GM12878 (cell line): Measurements from ENCODE around the gene UNCX. TPM values are rescaled to one million over a fixed set of nuclear protein-coding genes. Genes with fewer than 3 reads are reported as not detected.

Experiments used
- ATAC-seq: fragments of 200-7000 bp; cut with Tn5 transposase; 3 replicates; pipeline ENCODE4 v1.9.1; 2020; ENCODE audit warnings: mild to moderate bottlenecking, moderate library complexity
- BruUV-seq: library from RNA; stranded (reverse); fragments of 400-500 nt; replicated peaks from 2 replicates; lab custom pipeline; 2021; lab: Mats Ljungman, UMichigan
- CTCF ChIA-PET: fragments of 300-600 bp; sonication (Branson Sonifier 250); formaldehyde crosslinking; extraction: SDS; loops from one replicate; lab custom pipeline; 2021; ENCODE audit warnings: inconsistent platforms; lab: Yijun Ruan, JAX
- POLR2A ChIA-PET: fragments of 350-600 bp; formaldehyde crosslinking; extraction: SDS; loops from one replicate; lab custom pipeline; 2021; ENCODE audit warnings: inconsistent platforms; lab: Charles Lee
- RAD21 ChIA-PET: fragments of 300-600 bp; sonication (Branson Sonifier 250); formaldehyde crosslinking; loops from one replicate; lab custom pipeline; 2023; ENCODE audit warnings: antibody characterized with exemption; ENCODE audit not compliant: unreplicated experiment; lab: Charles Lee
- SMC1A ChIA-PET: fragments of 300-600 bp; sonication (Branson Sonifier 250); formaldehyde crosslinking; loops from one replicate; lab custom pipeline; 2023; ENCODE audit not compliant: unreplicated experiment, uncharacterized antibody; lab: Charles Lee
- DNase-seq: peaks from one replicate; pipeline ENCODE4 v3.0.0-alpha.2; 2011; ENCODE audit warnings: low read depth, low spot score
- FAIRE-seq: peaks from 3 replicates; lab custom pipeline; 2011; peaks lifted over from hg19 to GRCh38; lab: Jason Lieb, UNC
- H2AFZ ChIP-seq: 2 replicates; pipeline ENCODE4 v1.6.0; 2011; ENCODE audit warnings: low read depth, low read length, control low read depth; ENCODE audit not compliant: control insufficient read depth
- H3K27ac ChIP-seq: 2 replicates; pipeline ENCODE4 v1.5.1; 2011; ENCODE audit warnings: control low read depth; ENCODE audit not compliant: control insufficient read depth, insufficient read depth
- H3K27me3 ChIP-seq, 2 experiments: replicated peaks in 1 of 2; 2 replicates each; pipeline versions ENCODE4 v1.6.0 to v1.6.1; 2011; ENCODE audit warnings: low read length in 1 of 2; ENCODE audit not compliant: control insufficient read depth in 2 of 2, insufficient read depth in 2 of 2
- H3K36me3 ChIP-seq, 2 experiments: 2 replicates each; pipeline ENCODE4 v1.5.1; 2011; ENCODE audit warnings: low read length in 1 of 2; ENCODE audit not compliant: control insufficient read depth in 2 of 2, insufficient read depth in 2 of 2
- H3K4me1 ChIP-seq: 2 replicates; pipeline ENCODE4 v1.6.1; 2011; ENCODE audit warnings: mild to moderate bottlenecking, low read length, moderate library complexity, mixed read lengths; ENCODE audit not compliant: control insufficient read depth, insufficient read depth
- H3K4me2 ChIP-seq: 2 replicates; pipeline ENCODE4 v1.6.0; 2011; ENCODE audit warnings: control low read depth; ENCODE audit not compliant: control insufficient read depth, insufficient read depth
- H3K4me3 ChIP-seq: fragments of 200-600 bp; sonication (generic); 2 replicates; pipeline ENCODE4 v1.5.1; 2016
- H3K79me2 ChIP-seq: 2 replicates; pipeline ENCODE4 v1.6.0; 2011; ENCODE audit warnings: low read length; ENCODE audit not compliant: control insufficient read depth, insufficient read depth
- H3K9ac ChIP-seq: 2 replicates; pipeline ENCODE4 v1.8.0; 2011; ENCODE audit warnings: low read length, control low read depth, mixed read lengths; ENCODE audit not compliant: control insufficient read depth, insufficient read depth
- H3K9me3 ChIP-seq: replicated peaks from 3 replicates; pipeline ENCODE4 v1.5.1; 2011; ENCODE audit warnings: mild to moderate bottlenecking, low read length; ENCODE audit not compliant: control insufficient read depth, insufficient read depth
- H4K20me1 ChIP-seq: 2 replicates; pipeline ENCODE4 v1.6.0; 2011; ENCODE audit not compliant: control insufficient read depth, insufficient read depth
- ATF3 ChIP-seq: IDR thresholded peaks from 2 replicates; pipeline ENCODE4 v1.6.1; 2011; ENCODE audit warnings: low read depth, mild to moderate bottlenecking, low read length, moderate library complexity, borderline replicate concordance; ENCODE audit errors: extremely low read depth
- CHD4 ChIP-seq: fragments of 200-600 bp; sonication (generic); IDR thresholded peaks from 2 replicates; pipeline ENCODE4 v1.6.1; 2016; ENCODE audit warnings: mild to moderate bottlenecking
- EGR1 ChIP-seq, 2 experiments: IDR thresholded peaks; 1 replicate in 1 of 2; 2 replicates in 1 of 2; pipeline ENCODE4 v1.6.1; 2011 to 2012; ENCODE audit warnings: low read depth in 2 of 2, low read length in 2 of 2, borderline replicate concordance in 1 of 2, mild to moderate bottlenecking in 1 of 2, moderate library complexity in 1 of 2
- ESRRA ChIP-seq: IDR thresholded peaks from 2 replicates; pipeline ENCODE4 v1.6.1; 2012; ENCODE audit warnings: mild to moderate bottlenecking, low read length, improper control_type of control experiment
- IRF5 ChIP-seq: fragments of 450-650 bp; IDR thresholded peaks from 2 replicates; pipeline ENCODE4 v1.6.1; 2017; ENCODE audit warnings: borderline replicate concordance
- MAX ChIP-seq: IDR thresholded peaks from 2 replicates; pipeline ENCODE4 v1.6.1; 2012; ENCODE audit warnings: low read depth, low read length, improper control_type of control experiment
- NFIC ChIP-seq: IDR thresholded peaks from 2 replicates; pipeline ENCODE4 v1.6.1; 2012; ENCODE audit warnings: low read depth, mild to moderate bottlenecking, inconsistent platforms, low read length, moderate library complexity
- NFYB ChIP-seq: IDR thresholded peaks from 2 replicates; pipeline ENCODE4 v1.6.1; 2011; ENCODE audit warnings: low read depth, mild to moderate bottlenecking, low read length, improper control_type of control experiment, moderate library complexity; ENCODE audit not compliant: insufficient read depth
- RBBP5 ChIP-seq: fragments of 200-600 bp; sonication (generic); conservative IDR thresholded peaks from 2 replicates; pipeline ENCODE4 v1.6.1; 2016
- REST ChIP-seq: IDR thresholded peaks from 2 replicates; pipeline ENCODE4 v1.6.1; 2012; ENCODE audit warnings: mild to moderate bottlenecking, low read depth, low read length
- SP1 ChIP-seq: IDR thresholded peaks from one replicate; pipeline ENCODE4 v1.6.1; 2011; ENCODE audit warnings: low read depth, low read length
- STAT3 ChIP-seq: IDR thresholded peaks from 2 replicates; pipeline ENCODE4 v1.6.1; 2011; ENCODE audit warnings: low read depth, low read length, improper control_type of control experiment
- USF1 ChIP-seq: IDR thresholded peaks from 2 replicates; pipeline ENCODE4 v1.6.1; 2011; ENCODE audit warnings: borderline replicate concordance, low read depth, mild to moderate bottlenecking, moderate library complexity, mixed read lengths, low read length; ENCODE audit not compliant: insufficient read depth; ENCODE audit errors: extremely low read length
- ZNF217 ChIP-seq: fragments of 450-650 bp; IDR thresholded peaks from 2 replicates; pipeline ENCODE4 v1.6.1; 2017; ENCODE audit warnings: antibody characterized with exemption, mild to moderate bottlenecking
- ZNF384 ChIP-seq: IDR thresholded peaks from 2 replicates; pipeline ENCODE4 v1.6.1; 2012; ENCODE audit warnings: low read depth, mild to moderate bottlenecking, low read length, improper control_type of control experiment, borderline replicate concordance
- WGBS: methylation state at CpG from one replicate; pipeline ENCODE4 v1.1.6; 2016; ENCODE audit warnings: low lambda C conversion rate; ENCODE audit not compliant: insufficient replicate concordance, insufficient coverage; ENCODE audit errors: missing lambda C conversion rate; 5-methylcytosine and 5-hydroxymethylcytosine counted together
- in situ Hi-C: fragments of 300-500 bp; cut with MboI; formaldehyde crosslinking; loops from 9 replicates; pipeline ENCODE4 v1.14.3; 2018; ENCODE audit warnings: mixed read lengths
- intact Hi-C: fragments of 100-400 bp; cut with micrococcal nuclease; formaldehyde crosslinking; loops from one replicate; pipeline ENCODE4 v1.14.2; 2022; ENCODE audit not compliant: unreplicated experiment
- polyA plus RNA-seq, 11 experiments: library from polyadenylated mRNA; depleted of rRNA in 4 of 11; unstranded in 6 of 11; stranded (reverse) in 5 of 11; fragments of >200 nt; fragmentation: Nextera tagmentation in 4 of 11; fragmentation: Illumina TruSeq in 1 of 11; extraction: Ambion mirVana in 4 of 11; extraction: Trizol in 1 of 11; gene quantifications; 1 replicate in 1 of 11; 2 replicates in 10 of 11; pipeline versions ENCODE4 v1.2.1 to v1.2.3, GENCODE V29; 2011 to 2016; ENCODE audit warnings: inconsistent platforms in 2 of 11, missing spikeins in 2 of 11, low read depth in 1 of 11
- total RNA-seq, 4 experiments: library from RNA; depleted of rRNA in 3 of 4; stranded (reverse); fragments of >200 nt in 3 of 4; fragmentation: Illumina TruSeq in 1 of 4; extraction: Trizol in 1 of 4; gene quantifications; 2 replicates each; pipeline versions ENCODE4 v1.2.1 to v1.2.3, GENCODE V29; 2013 to 2021

Gene UNCX
- total and polyA plus RNA-seq, 10 of the 15 experiments (the other 5 are each of a cell fraction or from before 2014, with no cell fraction given) = not detected

GRCh38 chr7:1238931-1239802, 6.5 kb downstream of the UNCX start:
- intact Hi-C loops = no loop called here
- H3K4me2 ChIP-seq = no peak overlapping the region
- WGBS = 25% methylated on average over 27 of the region's 27 CpGs
- H4K20me1 ChIP-seq = no peaks in the 10 kb centered on the region
- H3K27me3 ChIP-seq = peaks cover 6 to 18% of the 10 kb centered on the region in 2 experiments; a peak in 3 of 4 replicates
- SMC1A ChIA-PET = no interaction called here
- in situ Hi-C loops = no loop called here
- H3K36me3 ChIP-seq = no peaks in the 10 kb centered on the region
- no peaks in the 10 kb centered on the region for H3K79me2 ChIP-seq
- ATAC-seq (no peak), FAIRE-seq (no peak), DNase-seq (no peak)
- no peak overlapping the region for H2AFZ ChIP-seq
- H3K4me3 ChIP-seq = no peak overlapping the region
- no peaks in the 10 kb centered on the region for H3K9me3 ChIP-seq
- no TSS peak for BruUV-seq
- no peak overlapping the region for H3K9ac ChIP-seq
- H3K4me1 ChIP-seq = no peaks in the 10 kb centered on the region
- POLR2A ChIA-PET = no interaction called here
- CTCF ChIA-PET = no interaction called here
- no peak overlapping the region for H3K27ac ChIP-seq
- RAD21 ChIA-PET = no interaction called here
- no peak for TF ChIP-seq RBBP5
- no peak for TF ChIP-seq ZNF217
- no peak for TF ChIP-seq NFYB
- TF ChIP-seq STAT3 = no peak
- no peak for TF ChIP-seq CHD4
- no peak for TF ChIP-seq REST
- no peak for TF ChIP-seq IRF5
- no peak for TF ChIP-seq SP1
- no peak for TF ChIP-seq ZNF384
- TF ChIP-seq EGR1 (IDR thresholded peaks at IDR 0.05; ENCODE audit: borderline replicate concordance in 1 of 2, low read depth in 2 of 2, low read length in 2 of 2) = no peak
- no peak for TF ChIP-seq USF1
- TF ChIP-seq MAX = no peak
- TF ChIP-seq NFIC = no peak
- TF ChIP-seq ATF3 = no peak
- TF ChIP-seq ESRRA = no peak
